ENCODE measurements around the gene WDR13. TPM values are rescaled to one million over a fixed set of nuclear protein-coding genes. Genes with fewer than 3 reads are reported as not detected.

Gene WDR13
- total RNA-seq, 1 donor: 88.7 TPM

DNA sequence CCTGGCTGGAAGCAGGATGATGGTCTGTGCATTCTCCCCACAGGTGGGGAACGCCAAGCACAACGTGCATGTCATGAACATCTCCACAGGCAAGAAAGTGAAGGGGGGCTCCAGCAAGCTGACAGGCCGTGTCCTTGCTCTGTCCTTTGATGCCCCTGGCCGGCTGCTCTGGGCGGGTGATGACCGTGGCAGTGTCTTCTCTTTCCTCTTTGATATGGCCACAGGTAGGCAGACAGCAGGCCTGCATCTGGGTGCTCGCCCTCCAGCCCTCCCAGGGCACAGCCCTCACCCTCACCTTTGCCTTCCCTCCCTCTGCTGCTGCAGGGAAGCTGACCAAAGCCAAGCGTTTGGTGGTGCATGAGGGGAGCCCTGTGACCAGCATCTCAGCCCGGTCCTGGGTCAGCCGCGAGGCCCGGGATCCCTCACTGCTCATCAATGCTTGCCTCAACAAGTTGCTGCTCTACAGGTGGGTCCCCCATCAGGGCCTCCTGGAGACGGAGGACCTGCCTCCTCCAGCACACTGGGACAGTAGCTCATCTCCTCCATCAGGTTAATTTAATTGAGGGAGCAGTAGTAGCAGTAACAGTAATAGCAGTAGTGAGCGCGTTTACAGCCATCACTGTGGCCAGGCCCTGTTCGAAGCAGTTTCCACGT lies 4.6 kb downstream of the WDR13 start:
- no peak for DNase-seq (ENCODE audit: insufficient read length, low spot score, missing footprints)
- Histone ChIP-seq H3K9me3 (ENCODE audit: low read depth, low read length) (no peaks in the 10 kb centered on the region), H3K79me2 (ENCODE audit: insufficient read depth, low read length) (peaks cover 6% of the 10 kb centered on the region), H2AFZ (ENCODE audit: low read length) (no peak overlapping the region), H3K27ac (ENCODE audit: low read depth, low read length) (no peak overlapping the region), H3K4me3 (ENCODE audit: insufficient read depth, low read length) (no peak overlapping the region), H3K4me2 (ENCODE audit: insufficient read depth, low read length) (no peak overlapping the region), H3K36me3 (ENCODE audit: insufficient read depth, low read length) (peaks cover 28% of the 10 kb centered on the region), H4K20me1 (ENCODE audit: insufficient read depth, low read length) (no peaks in the 10 kb centered on the region), H3K27me3 (ENCODE audit: insufficient read depth, low read length) (no peaks in the 10 kb centered on the region), H3K4me1 (ENCODE audit: insufficient read depth, low read length) (peaks cover 5% of the 10 kb centered on the region)
- TF ChIP-seq, protein P1, sequence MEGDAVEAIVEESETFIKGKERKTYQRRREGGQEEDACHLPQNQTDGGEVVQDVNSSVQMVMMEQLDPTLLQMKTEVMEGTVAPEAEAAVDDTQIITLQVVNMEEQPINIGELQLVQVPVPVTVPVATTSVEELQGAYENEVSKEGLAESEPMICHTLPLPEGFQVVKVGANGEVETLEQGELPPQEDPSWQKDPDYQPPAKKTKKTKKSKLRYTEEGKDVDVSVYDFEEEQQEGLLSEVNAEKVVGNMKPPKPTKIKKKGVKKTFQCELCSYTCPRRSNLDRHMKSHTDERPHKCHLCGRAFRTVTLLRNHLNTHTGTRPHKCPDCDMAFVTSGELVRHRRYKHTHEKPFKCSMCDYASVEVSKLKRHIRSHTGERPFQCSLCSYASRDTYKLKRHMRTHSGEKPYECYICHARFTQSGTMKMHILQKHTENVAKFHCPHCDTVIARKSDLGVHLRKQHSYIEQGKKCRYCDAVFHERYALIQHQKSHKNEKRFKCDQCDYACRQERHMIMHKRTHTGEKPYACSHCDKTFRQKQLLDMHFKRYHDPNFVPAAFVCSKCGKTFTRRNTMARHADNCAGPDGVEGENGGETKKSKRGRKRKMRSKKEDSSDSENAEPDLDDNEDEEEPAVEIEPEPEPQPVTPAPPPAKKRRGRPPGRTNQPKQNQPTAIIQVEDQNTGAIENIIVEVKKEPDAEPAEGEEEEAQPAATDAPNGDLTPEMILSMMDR (IDR thresholded peaks at IDR 0.05; ENCODE audit: extremely low read depth, low read depth, low read length): no peak

DNA sequence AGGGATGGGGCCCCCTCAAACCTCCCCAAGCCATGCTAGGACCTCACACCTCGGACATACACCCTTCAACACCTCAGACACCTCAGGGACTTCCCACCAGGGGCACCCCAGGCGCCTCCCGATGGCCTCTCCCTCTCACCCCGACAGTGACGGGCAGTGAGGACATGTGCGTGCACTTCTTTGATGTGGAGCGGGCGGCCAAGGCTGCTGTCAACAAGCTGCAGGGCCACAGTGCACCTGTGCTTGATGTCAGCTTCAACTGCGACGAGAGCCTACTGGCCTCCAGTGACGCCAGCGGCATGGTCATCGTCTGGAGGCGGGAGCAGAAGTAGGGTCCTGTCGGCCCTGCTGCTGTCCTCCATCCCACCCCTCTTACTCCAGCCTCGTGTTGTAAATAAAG lies 7.4 kb downstream of the WDR13 start:
- Histone ChIP-seq H3K9me3 (ENCODE audit: low read depth, low read length) (no peaks in the 10 kb centered on the region), H3K27me3 (ENCODE audit: insufficient read depth, low read length) (no peaks in the 10 kb centered on the region), H4K20me1 (ENCODE audit: insufficient read depth, low read length) (no peaks in the 10 kb centered on the region), H3K4me1 (ENCODE audit: insufficient read depth, low read length) (no peaks in the 10 kb centered on the region), H3K36me3 (ENCODE audit: insufficient read depth, low read length) (peaks cover 17% of the 10 kb centered on the region), H3K79me2 (ENCODE audit: insufficient read depth, low read length) (no peaks in the 10 kb centered on the region), H3K4me2 (ENCODE audit: insufficient read depth, low read length) (no peak overlapping the region), H3K27ac (ENCODE audit: low read depth, low read length) (no peak overlapping the region), H3K4me3 (ENCODE audit: insufficient read depth, low read length) (no peak overlapping the region), H2AFZ (ENCODE audit: low read length) (no peak overlapping the region)
- TF ChIP-seq, protein P1 (IDR thresholded peaks at IDR 0.05; ENCODE audit: extremely low read depth, low read depth, low read length): no peak
- no peak for DNase-seq (ENCODE audit: insufficient read length, low spot score, missing footprints)

DNA sequence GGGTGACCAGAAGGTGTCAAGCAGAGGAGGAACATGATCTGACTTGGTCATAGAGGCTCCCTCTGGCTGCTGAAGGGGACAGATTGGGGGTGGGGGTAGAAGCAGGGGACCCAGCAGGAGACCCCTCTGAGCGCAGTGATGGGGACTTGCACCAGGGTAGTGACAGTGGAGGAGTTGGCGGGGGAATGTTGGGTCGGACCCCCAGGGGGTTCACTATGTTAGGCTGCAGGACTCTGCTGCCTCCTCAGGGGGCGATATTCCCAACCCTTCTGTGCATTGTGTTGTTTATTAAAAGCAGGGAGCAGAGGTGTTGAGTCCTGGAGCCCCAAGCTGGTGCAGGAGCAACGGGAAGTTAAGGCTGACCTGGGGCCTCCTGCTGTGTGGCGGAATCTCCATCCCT lies 8.8 kb downstream of the WDR13 start:
- Histone ChIP-seq H3K36me3 (ENCODE audit: insufficient read depth, low read length) (peaks cover 9% of the 10 kb centered on the region), H3K79me2 (ENCODE audit: insufficient read depth, low read length) (no peaks in the 10 kb centered on the region), H3K4me1 (ENCODE audit: insufficient read depth, low read length) (no peaks in the 10 kb centered on the region), H3K4me2 (ENCODE audit: insufficient read depth, low read length) (no peak overlapping the region), H2AFZ (ENCODE audit: low read length) (no peak overlapping the region), H3K27me3 (ENCODE audit: insufficient read depth, low read length) (no peaks in the 10 kb centered on the region), H3K9me3 (ENCODE audit: low read depth, low read length) (no peaks in the 10 kb centered on the region), H4K20me1 (ENCODE audit: insufficient read depth, low read length) (no peaks in the 10 kb centered on the region), H3K4me3 (ENCODE audit: insufficient read depth, low read length) (no peak overlapping the region), H3K27ac (ENCODE audit: low read depth, low read length) (no peak overlapping the region)
- TF ChIP-seq, protein P1 (IDR thresholded peaks at IDR 0.05; ENCODE audit: extremely low read depth, low read depth, low read length): no peak
- no peak for DNase-seq (ENCODE audit: insufficient read length, low spot score, missing footprints)

DNA sequence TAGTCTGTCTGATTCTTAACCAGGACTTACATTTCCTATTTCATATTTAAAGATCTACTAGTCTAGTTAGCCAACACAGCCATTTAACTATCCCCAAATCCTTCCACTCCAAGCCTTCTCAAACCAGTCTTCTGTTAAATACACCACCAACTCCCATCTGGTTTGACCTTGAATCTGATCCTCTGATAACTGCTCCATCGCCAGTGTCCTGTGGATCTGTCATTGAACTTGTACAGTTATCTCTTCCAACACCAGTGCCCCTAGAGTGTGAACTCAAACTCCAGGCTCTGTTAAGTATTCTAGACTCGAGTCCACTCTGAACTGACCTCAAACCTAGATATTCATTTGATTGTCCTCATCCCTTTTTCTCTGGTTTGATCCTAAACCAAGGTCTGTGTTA lies 14.4 kb downstream of the WDR13 start:
- Histone ChIP-seq H3K4me1 (ENCODE audit: insufficient read depth, low read length) (peaks cover 4% of the 10 kb centered on the region), H4K20me1 (ENCODE audit: insufficient read depth, low read length) (no peaks in the 10 kb centered on the region), H3K36me3 (ENCODE audit: insufficient read depth, low read length) (no peaks in the 10 kb centered on the region), H3K4me3 (ENCODE audit: insufficient read depth, low read length) (no peak overlapping the region), H3K27me3 (ENCODE audit: insufficient read depth, low read length) (no peaks in the 10 kb centered on the region), H3K27ac (ENCODE audit: low read depth, low read length) (no peak overlapping the region), H3K9me3 (ENCODE audit: low read depth, low read length) (no peaks in the 10 kb centered on the region), H2AFZ (ENCODE audit: low read length) (no peak overlapping the region), H3K79me2 (ENCODE audit: insufficient read depth, low read length) (no peaks in the 10 kb centered on the region), H3K4me2 (ENCODE audit: insufficient read depth, low read length) (no peak overlapping the region)
- DNase-seq (ENCODE audit: insufficient read length, low spot score, missing footprints): no peak
- TF ChIP-seq, protein P1 (IDR thresholded peaks at IDR 0.05; ENCODE audit: extremely low read depth, low read depth, low read length): no peak

Data from osteoblast (primary cell).